H1 (cell line): Measurements from ENCODE around the gene KLHDC4. TPM values are rescaled to one million over a fixed set of nuclear protein-coding genes. Genes with fewer than 3 reads are reported as not detected.
"Not testable (repeated sequence)": the region's sequence is repeated elsewhere in the genome, so short reads cannot be mapped to it uniquely, and the experiment has no call there.

Experiments used
- CTCF ChIA-PET: fragments of 300-600 bp; sonication (Branson Sonifier 250); formaldehyde crosslinking; loops from one replicate; lab custom pipeline; 2021; ENCODE audit not compliant: partially characterized antibody; lab: Charles Lee
- POLR2A ChIA-PET: fragments of 300-600 bp; sonication (Branson Sonifier 250); formaldehyde crosslinking; loops from one replicate; lab custom pipeline; 2021; ENCODE audit warnings: inconsistent platforms; ENCODE audit not compliant: partially characterized antibody; lab: Charles Lee
- DNase-seq, 2 experiments: peaks; one replicate each; pipeline versions ENCODE4 v3.0.0 to v3.0.0-alpha.2; 2010 to 2022; ENCODE audit warnings: low spot score in 2 of 2, low read depth in 1 of 2, mixed read lengths in 1 of 2
- FAIRE-seq: peaks from 2 replicates; lab custom pipeline; 2011; peaks lifted over from hg19 to GRCh38; lab: Jason Lieb, UNC
- H2AFZ ChIP-seq: 2 replicates; pipeline ENCODE4 v1.8.1; 2012; ENCODE audit warnings: low read length, inconsistent platforms
- H2AK5ac ChIP-seq: 2 replicates; pipeline ENCODE4 v1.6.1; 2013; ENCODE audit warnings: low read depth, low read length
- H2BK120ac ChIP-seq: replicated peaks from 2 replicates; pipeline ENCODE3; 2013; ENCODE audit warnings: low read depth, low read length, inconsistent platforms
- H2BK12ac ChIP-seq: 2 replicates; pipeline ENCODE4 v1.6.1; 2013; ENCODE audit warnings: low read depth, low read length
- H2BK15ac ChIP-seq: 2 replicates; pipeline ENCODE4 v1.6.1; 2013; ENCODE audit warnings: low read length
- H2BK20ac ChIP-seq: 2 replicates; pipeline ENCODE4 v1.6.1; 2013; ENCODE audit warnings: low read length
- H2BK5ac ChIP-seq: 2 replicates; pipeline ENCODE4 v1.6.1; 2013; ENCODE audit warnings: low read depth, low read length
- H3K14ac ChIP-seq: 2 replicates; pipeline ENCODE4 v1.6.1; 2013; ENCODE audit warnings: inconsistent platforms; ENCODE audit not compliant: insufficient read length
- H3K18ac ChIP-seq: 2 replicates; pipeline ENCODE4 v1.6.1; 2013; ENCODE audit warnings: low read length; ENCODE audit errors: extremely low read depth
- H3K23ac ChIP-seq: 2 replicates; pipeline ENCODE4 v1.6.1; 2013; ENCODE audit warnings: inconsistent platforms; ENCODE audit not compliant: insufficient read length
- H3K23me2 ChIP-seq: 2 replicates; pipeline ENCODE4 v1.6.1; 2013; ENCODE audit warnings: low read depth, low read length
- H3K27ac ChIP-seq: 2 replicates; pipeline ENCODE4 v1.6.1; 2011; ENCODE audit warnings: low read depth, low read length, inconsistent platforms
- H3K27me3 ChIP-seq, 4 experiments: replicated peaks in 1 of 4; 1 replicate in 1 of 4; 2 replicates in 3 of 4; pipeline versions ENCODE4 v1.6.1 to v1.8.1; 2011 to 2013; ENCODE audit warnings: low read length in 3 of 4, mild to moderate bottlenecking in 3 of 4, inconsistent platforms in 2 of 4, mixed read lengths in 2 of 4, moderate library complexity in 1 of 4; ENCODE audit not compliant: control insufficient read depth in 3 of 4, insufficient read depth in 3 of 4; ENCODE audit errors: extremely low read depth in 1 of 4
- H3K36me3 ChIP-seq, 4 experiments: 2 replicates each; pipeline versions ENCODE4 v1.6.1 to v1.8.1; 2011 to 2013; ENCODE audit warnings: mild to moderate bottlenecking in 4 of 4, low read length in 3 of 4, moderate library complexity in 2 of 4, control low read depth in 1 of 4, inconsistent platforms in 1 of 4; ENCODE audit not compliant: insufficient read depth in 4 of 4, control insufficient read depth in 2 of 4
- H3K4ac ChIP-seq: replicated peaks from 2 replicates; pipeline ENCODE3; 2013; ENCODE audit warnings: low read length, low read depth, mixed read lengths, inconsistent platforms; ENCODE audit not compliant: insufficient read length
- H3K4me1 ChIP-seq, 4 experiments: replicated peaks in 1 of 4; 1 replicate in 1 of 4; 2 replicates in 3 of 4; pipeline versions ENCODE4 v1.6.1 to v1.8.1; 2011 to 2013; ENCODE audit warnings: low read length in 3 of 4, inconsistent platforms in 2 of 4, mixed read lengths in 1 of 4; ENCODE audit not compliant: insufficient read depth in 4 of 4, control insufficient read depth in 3 of 4
- H3K4me2 ChIP-seq, 2 experiments: 2 replicates each; pipeline versions ENCODE4 v1.6.1 to v1.8.1; 2011 to 2013; ENCODE audit warnings: low read depth in 2 of 2, low read length in 2 of 2, control low read depth in 1 of 2, inconsistent platforms in 1 of 2, mild to moderate bottlenecking in 1 of 2; ENCODE audit not compliant: insufficient read depth in 1 of 2
- H3K4me3 ChIP-seq, 4 experiments: fragments of 200-600, 300-600 bp in 1 of 4; sonication (generic), shearing (Covaris generic), sonication (Bioruptor Twin) in 1 of 4; 2 replicates each; pipeline versions ENCODE4 v1.5.1 to v1.8.1; 2011 to 2016; ENCODE audit warnings: low read length in 4 of 4, low read depth in 3 of 4, control low read depth in 2 of 4, inconsistent platforms in 2 of 4, mild to moderate bottlenecking in 2 of 4, mixed read lengths in 1 of 4, moderate library complexity in 1 of 4; ENCODE audit not compliant: insufficient read depth in 2 of 4; ENCODE audit errors: extremely low read depth in 1 of 4
- H3K56ac ChIP-seq: replicated peaks from 2 replicates; pipeline ENCODE3; 2013; ENCODE audit warnings: low read depth, mild to moderate bottlenecking, mixed read lengths, low read length, inconsistent platforms; ENCODE audit not compliant: insufficient read length
- H3K79me1 ChIP-seq: 2 replicates; pipeline ENCODE4 v1.6.1; 2013; ENCODE audit warnings: low read depth, low read length, control low read depth
- H3K79me2 ChIP-seq, 2 experiments: 2 replicates each; pipeline versions ENCODE4 v1.6.1 to v1.8.1; 2012 to 2013; ENCODE audit warnings: low read length in 2 of 2, mild to moderate bottlenecking in 2 of 2, inconsistent platforms in 1 of 2; ENCODE audit not compliant: insufficient read depth in 2 of 2, control insufficient read depth in 1 of 2
- H3K9ac ChIP-seq, 4 experiments: replicated peaks in 1 of 4; 1 replicate in 1 of 4; 2 replicates in 3 of 4; pipeline versions ENCODE4 v1.6.1 to v1.8.1; 2011 to 2013; ENCODE audit warnings: low read depth in 3 of 4, low read length in 3 of 4, control low read depth in 2 of 4, mild to moderate bottlenecking in 2 of 4, moderate library complexity in 2 of 4, inconsistent platforms in 1 of 4; ENCODE audit errors: extremely low read depth in 1 of 4
- H3K9me3 ChIP-seq, 2 experiments: 2 replicates each; pipeline versions ENCODE4 v1.6.1 to v1.8.1; 2012 to 2013; ENCODE audit warnings: mild to moderate bottlenecking in 2 of 2, moderate library complexity in 2 of 2, control low read depth in 1 of 2, inconsistent platforms in 1 of 2, low read depth in 1 of 2, low read length in 1 of 2, mixed read lengths in 1 of 2; ENCODE audit not compliant: insufficient read depth in 2 of 2
- H4K20me1 ChIP-seq, 2 experiments: replicated peaks in 1 of 2; 2 replicates each; pipeline versions ENCODE3 to v1.8.1; 2011 to 2013; ENCODE audit warnings: inconsistent platforms in 2 of 2, low read length in 2 of 2, mild to moderate bottlenecking in 1 of 2; ENCODE audit not compliant: insufficient read depth in 2 of 2, control insufficient read depth in 1 of 2
- H4K5ac ChIP-seq: 2 replicates; pipeline ENCODE4 v1.6.1; 2013; ENCODE audit warnings: low read length, low read depth, mixed read lengths, inconsistent platforms; ENCODE audit not compliant: insufficient read length
- H4K8ac ChIP-seq: 2 replicates; pipeline ENCODE4 v1.8.0; 2013; ENCODE audit warnings: mild to moderate bottlenecking, moderate library complexity, low read length, inconsistent platforms; ENCODE audit not compliant: insufficient read depth; ENCODE audit errors: extremely low read depth
- H4K91ac ChIP-seq: replicated peaks from 2 replicates; pipeline ENCODE3; 2013; ENCODE audit warnings: low read length, mixed read lengths, inconsistent platforms; ENCODE audit not compliant: insufficient read length
- CTBP2 ChIP-seq: IDR thresholded peaks from 2 replicates; pipeline ENCODE4 v1.7.0; 2011; ENCODE audit warnings: borderline replicate concordance, mild to moderate bottlenecking, moderate library complexity, mixed read lengths, low read length; ENCODE audit not compliant: insufficient read depth, insufficient read length
- KDM4A ChIP-seq: IDR thresholded peaks from one replicate; pipeline ENCODE4 v1.7.1; 2012; ENCODE audit warnings: low read depth, mild to moderate bottlenecking, moderate library complexity, low read length, inconsistent platforms; ENCODE audit not compliant: severe bottlenecking
- NRF1 ChIP-seq: IDR thresholded peaks from 2 replicates; pipeline ENCODE4 v1.6.1; 2011; ENCODE audit warnings: mild to moderate bottlenecking, low read depth, low read length, improper control_type of control experiment
- YY1 ChIP-seq: IDR thresholded peaks from 2 replicates; pipeline ENCODE4 v1.6.1; 2011; ENCODE audit warnings: low read depth, mild to moderate bottlenecking, low read length
- WGBS, 2 experiments: shearing (Covaris generic) in 1 of 2; methylation state at CpG; one replicate each; pipeline versions ENCODE4 v1.1.6 to v1.1.7; 2013 to 2015; ENCODE audit warnings: low lambda C conversion rate in 2 of 2, mixed read lengths in 2 of 2, inconsistent platforms in 1 of 2, low coverage in 1 of 2, missing lambda C conversion rate in 1 of 2; ENCODE audit not compliant: insufficient replicate concordance in 2 of 2, insufficient coverage in 1 of 2, insufficient read length in 1 of 2; ENCODE audit errors: extremely low coverage in 1 of 2, missing lambda C conversion rate in 1 of 2; 5-methylcytosine and 5-hydroxymethylcytosine counted together
- polyA plus RNA-seq, 7 experiments: library from polyadenylated mRNA; depleted of rRNA in 3 of 7; stranded (reverse) in 5 of 7; unstranded in 2 of 7; fragments of >200 nt in 5 of 7; fragments of 200-250 nt in 2 of 7; gene quantifications; 1 replicate in 5 of 7; 2 replicates in 1 of 7; 4 replicates in 1 of 7; pipeline versions ENCODE4 v1.2.1 to v1.2.3, GENCODE V29; 2011 to 2013; ENCODE audit warnings: missing spikeins in 2 of 7, mixed read lengths in 2 of 7
- total RNA-seq: library from RNA; stranded (reverse); fragmentation: NEBNext Ultra II Directional; extraction: Animal tissue kit (Norgen Biotek cat#: 25700); gene quantifications from 2 replicates; pipeline ENCODE4 v1.2.1, GENCODE V29; 2021

The KLHDC4 gene
- total and polyA plus RNA-seq, 2 of the 8 experiments (the other 6 are each of a cell fraction or from before 2014, with no cell fraction given): 23.7 to 63.9 TPM

DNA sequence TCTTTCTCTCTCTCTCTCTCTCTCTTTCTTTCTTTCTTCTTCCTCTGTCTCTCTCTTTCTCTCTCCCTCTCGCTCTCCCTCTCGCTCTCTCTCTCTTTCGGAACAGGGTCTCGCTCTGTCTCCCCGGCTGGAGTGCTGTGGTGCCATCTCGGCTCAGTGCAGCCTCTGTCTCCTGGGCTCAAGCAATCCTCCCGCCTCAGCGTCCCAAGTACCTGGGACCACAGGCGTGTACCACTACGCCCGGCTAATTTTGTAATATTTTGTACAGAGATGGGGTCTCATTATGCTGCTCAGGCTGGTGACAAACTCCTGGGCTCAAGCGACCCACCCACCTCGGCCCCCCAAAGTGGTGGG lies 12.7 kb upstream of the KLHDC4 start (continued):
- no peak for TF ChIP-seq NRF1
- no peak for TF ChIP-seq KDM4A
- no peak for TF ChIP-seq CTBP2
- no peak for TF ChIP-seq YY1

DNA sequence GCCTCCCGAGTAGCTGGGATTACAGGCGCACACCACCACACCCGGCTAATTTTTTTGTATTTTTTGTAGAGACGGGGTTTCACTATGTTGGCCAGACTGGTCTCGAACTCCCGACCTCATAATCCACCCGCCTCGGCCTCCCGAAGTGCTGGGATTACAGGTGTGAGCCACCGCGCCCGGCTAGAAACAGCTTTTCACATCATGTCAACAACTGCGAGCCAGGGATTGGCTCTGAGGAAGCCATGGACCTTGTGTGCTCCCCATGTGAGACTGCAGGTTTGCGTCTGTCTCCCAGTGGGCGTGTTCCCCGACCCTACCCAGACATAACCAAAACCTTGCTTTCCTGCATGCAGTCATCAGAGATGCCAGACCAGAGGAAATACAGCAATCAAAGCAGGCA lies 8.1 kb upstream of the KLHDC4 start:
- WGBS, 2 experiments: 90% methylated on average over 16 of the region's 16 CpGs; no CpG with 5 or more reads in 1 of the 2 experiments
- not testable (repeated sequence) for H3K14ac ChIP-seq, H2BK5ac ChIP-seq, H3K79me1 ChIP-seq, H3K79me2 ChIP-seq, H3K23me2 ChIP-seq, H2BK120ac ChIP-seq, H3K56ac ChIP-seq, H3K36me3 ChIP-seq, H2AFZ ChIP-seq, H3K23ac ChIP-seq, H3K4me3 ChIP-seq, H3K9me3 ChIP-seq, H2BK15ac ChIP-seq, H4K20me1 ChIP-seq, H2BK20ac ChIP-seq, H4K91ac ChIP-seq, H4K5ac ChIP-seq, H3K27me3 ChIP-seq, H3K4ac ChIP-seq, H3K4me2 ChIP-seq, H3K9ac ChIP-seq, H3K27ac ChIP-seq, H2BK12ac ChIP-seq, DNase-seq, H2AK5ac ChIP-seq, H4K8ac ChIP-seq, H3K4me1 ChIP-seq, H3K18ac ChIP-seq, FAIRE-seq
- ChIA-PET POLR2A (interaction anchor here (0.7 to 2.9 kb wide), 3 partner anchors 48 to 97 kb away, joined by 3 to 6 read pairs (median 3); no protein-coding TSS in a partner anchor), CTCF (interaction anchor here (1.4 to 2.3 kb wide), 2 partner anchors 17 to 97 kb away, joined by 3 to 8 read pairs; no protein-coding TSS in a partner anchor)
